A673 (cell line): ENCODE results near the gene BNC2. TPM values are rescaled to one million over a fixed set of nuclear protein-coding genes. Genes with fewer than 3 reads are reported as not detected.

ENCODE experiments used
- BruUV-seq: library from RNA; stranded (reverse); fragments of 400-500 nt; replicated peaks from 2 replicates; lab custom pipeline; 2021; lab: Mats Ljungman, UMichigan
- CTCF ChIA-PET: fragments of 300-600 bp; sonication (Branson Sonifier 250); formaldehyde crosslinking; loops from one replicate; lab custom pipeline; 2022; ENCODE audit warnings: antibody characterized with exemption; lab: Charles Lee
- POLR2A ChIA-PET: fragments of 300-600 bp; sonication (Branson Sonifier 250); formaldehyde crosslinking; loops from one replicate; lab custom pipeline; 2022; ENCODE audit warnings: antibody characterized with exemption; ENCODE audit not compliant: low non-redundant PET; lab: Charles Lee
- DNase-seq: peaks from one replicate; pipeline ENCODE4 v3.0.0-alpha.2; 2015; ENCODE audit warnings: low spot score
- H3K27ac ChIP-seq: fragments of 200-600 bp; sonication (generic); 2 replicates; pipeline ENCODE4 v1.5.1; 2016; ENCODE audit warnings: mixed run types, low read depth, mild to moderate bottlenecking, mixed read lengths, antibody characterized with exemption, low read length; ENCODE audit not compliant: poor library complexity, severe bottlenecking
- H3K27me3 ChIP-seq: fragments of 200-600 bp; sonication (generic); replicated peaks from 2 replicates; pipeline ENCODE4 v1.6.1; 2017; ENCODE audit warnings: mixed run types, low read depth, mild to moderate bottlenecking, mixed read lengths, antibody characterized with exemption, low read length; ENCODE audit not compliant: insufficient read depth, poor library complexity
- H3K36me3 ChIP-seq: fragments of 200-600 bp; sonication (generic); 2 replicates; pipeline ENCODE4 v1.6.1; 2016; ENCODE audit warnings: mixed run types, mild to moderate bottlenecking, mixed read lengths, antibody characterized with exemption, low read length; ENCODE audit not compliant: insufficient read depth, poor library complexity, severe bottlenecking
- H3K4me1 ChIP-seq: fragments of 200-600 bp; sonication (generic); 2 replicates; pipeline ENCODE4 v1.6.1; 2017; ENCODE audit warnings: mixed run types, mild to moderate bottlenecking, mixed read lengths, antibody characterized with exemption, low read length; ENCODE audit not compliant: insufficient read depth, poor library complexity, severe bottlenecking
- H3K4me3 ChIP-seq: fragments of 200-600 bp; sonication (generic); 2 replicates; pipeline ENCODE4 v1.5.1; 2016; ENCODE audit warnings: low read depth, mixed run types, mild to moderate bottlenecking, mixed read lengths, low read length; ENCODE audit not compliant: poor library complexity, severe bottlenecking
- H3K9me3 ChIP-seq: fragments of 200-600 bp; sonication (generic); 2 replicates; pipeline ENCODE4 v1.6.1; 2016; ENCODE audit warnings: mixed run types, low read depth, mild to moderate bottlenecking, mixed read lengths, antibody characterized with exemption, low read length; ENCODE audit not compliant: poor library complexity, severe bottlenecking
- EZH2 ChIP-seq: fragments of 200-600 bp; sonication (generic); IDR thresholded peaks from 2 replicates; pipeline ENCODE4 v1.6.1; 2017; ENCODE audit warnings: borderline replicate concordance, low read depth, mild to moderate bottlenecking, mixed read lengths, antibody characterized with exemption, low read length; ENCODE audit not compliant: poor library complexity, severe bottlenecking
- intact Hi-C: fragments of 100-400 bp; cut with micrococcal nuclease; formaldehyde crosslinking; loops from one replicate; pipeline ENCODE4 v1.10.0; 2022; ENCODE audit not compliant: unreplicated experiment
- total RNA-seq: library from RNA; stranded (reverse); gene quantifications from 2 replicates; pipeline ENCODE4 v1.2.3, GENCODE V29; 2021
- TF ChIP-seq, protein P1 (sequence below): fragments of 300-800, 200-600 bp; sonication (generic); conservative IDR thresholded peaks from 2 replicates; pipeline ENCODE4 v1.5.1; 2017; ENCODE audit warnings: low read depth, mild to moderate bottlenecking, antibody characterized with exemption, low read length, moderate library complexity, mixed read lengths

BNC2 gene
- total RNA-seq, 1 experiment from 2014 or later, result 0.45 TPM

DNA sequence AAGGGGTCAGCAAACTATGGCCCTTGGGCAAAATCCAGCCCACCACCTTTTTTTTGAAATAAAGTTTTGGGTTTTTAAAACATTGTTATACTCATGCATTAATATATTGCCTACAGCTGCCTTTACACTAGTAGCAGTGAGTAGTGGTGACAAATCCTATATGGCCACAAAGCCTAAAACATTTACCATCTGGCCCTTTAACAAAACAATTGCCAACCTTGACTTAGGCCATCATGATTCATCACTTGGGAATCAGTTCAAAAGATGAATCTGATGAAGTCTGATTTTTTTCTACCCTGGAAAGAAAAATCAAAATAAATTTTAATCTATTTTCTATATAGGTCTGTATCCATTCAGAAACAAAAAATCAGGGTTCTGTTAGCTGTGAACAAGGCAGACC is 484.9 kb downstream of the BNC2 start:
- H3K27ac ChIP-seq, result no peak overlapping the region
- no peak for DNase-seq
- CTCF ChIA-PET, result no interaction called here
- no TSS peak for BruUV-seq
- no peaks in the 10 kb centered on the region for H3K27me3 ChIP-seq
- H3K4me3 ChIP-seq, result no peak overlapping the region
- no peaks in the 10 kb centered on the region for H3K36me3 ChIP-seq
- TF ChIP-seq, protein P1, sequence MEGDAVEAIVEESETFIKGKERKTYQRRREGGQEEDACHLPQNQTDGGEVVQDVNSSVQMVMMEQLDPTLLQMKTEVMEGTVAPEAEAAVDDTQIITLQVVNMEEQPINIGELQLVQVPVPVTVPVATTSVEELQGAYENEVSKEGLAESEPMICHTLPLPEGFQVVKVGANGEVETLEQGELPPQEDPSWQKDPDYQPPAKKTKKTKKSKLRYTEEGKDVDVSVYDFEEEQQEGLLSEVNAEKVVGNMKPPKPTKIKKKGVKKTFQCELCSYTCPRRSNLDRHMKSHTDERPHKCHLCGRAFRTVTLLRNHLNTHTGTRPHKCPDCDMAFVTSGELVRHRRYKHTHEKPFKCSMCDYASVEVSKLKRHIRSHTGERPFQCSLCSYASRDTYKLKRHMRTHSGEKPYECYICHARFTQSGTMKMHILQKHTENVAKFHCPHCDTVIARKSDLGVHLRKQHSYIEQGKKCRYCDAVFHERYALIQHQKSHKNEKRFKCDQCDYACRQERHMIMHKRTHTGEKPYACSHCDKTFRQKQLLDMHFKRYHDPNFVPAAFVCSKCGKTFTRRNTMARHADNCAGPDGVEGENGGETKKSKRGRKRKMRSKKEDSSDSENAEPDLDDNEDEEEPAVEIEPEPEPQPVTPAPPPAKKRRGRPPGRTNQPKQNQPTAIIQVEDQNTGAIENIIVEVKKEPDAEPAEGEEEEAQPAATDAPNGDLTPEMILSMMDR, result no peak
- no peak for TF ChIP-seq EZH2
- POLR2A ChIA-PET, result no interaction called here
- intact Hi-C loops, result no loop called here
- H3K9me3 ChIP-seq, result no peaks in the 10 kb centered on the region
- H3K4me1 ChIP-seq, result no peaks in the 10 kb centered on the region

DNA sequence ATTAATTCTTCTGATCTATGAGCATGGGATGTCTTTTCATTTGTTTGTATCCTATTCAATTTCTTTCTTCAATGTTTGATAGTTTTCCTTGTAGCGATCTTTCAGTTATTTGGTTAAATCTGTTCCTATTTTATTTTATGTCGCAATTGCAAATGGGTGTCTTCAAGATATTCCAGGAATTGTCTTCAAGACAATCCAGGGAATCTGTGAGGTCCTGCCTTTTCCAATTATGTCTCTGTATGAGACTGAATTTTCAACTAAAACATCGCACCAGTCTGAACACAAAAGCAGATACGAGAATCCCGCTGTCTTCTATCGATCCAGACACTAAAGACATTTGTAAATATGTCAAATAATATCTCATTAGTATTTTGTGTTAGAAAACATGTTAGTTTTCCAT is 485.5 kb downstream of the BNC2 start:
- TF ChIP-seq, protein P1, result no peak
- TF ChIP-seq EZH2, result no peak
- H3K4me3 ChIP-seq, result no peak overlapping the region
- H3K9me3 ChIP-seq, result no peaks in the 10 kb centered on the region
- ChIA-PET CTCF (no interaction called here), POLR2A (no interaction called here)
- H3K27me3 ChIP-seq, result no peaks in the 10 kb centered on the region
- no TSS peak for BruUV-seq
- H3K36me3 ChIP-seq, result no peaks in the 10 kb centered on the region
- intact Hi-C loops, result no loop called here
- no peak overlapping the region for H3K27ac ChIP-seq
- no peak for DNase-seq
- H3K4me1 ChIP-seq, result no peaks in the 10 kb centered on the region

DNA sequence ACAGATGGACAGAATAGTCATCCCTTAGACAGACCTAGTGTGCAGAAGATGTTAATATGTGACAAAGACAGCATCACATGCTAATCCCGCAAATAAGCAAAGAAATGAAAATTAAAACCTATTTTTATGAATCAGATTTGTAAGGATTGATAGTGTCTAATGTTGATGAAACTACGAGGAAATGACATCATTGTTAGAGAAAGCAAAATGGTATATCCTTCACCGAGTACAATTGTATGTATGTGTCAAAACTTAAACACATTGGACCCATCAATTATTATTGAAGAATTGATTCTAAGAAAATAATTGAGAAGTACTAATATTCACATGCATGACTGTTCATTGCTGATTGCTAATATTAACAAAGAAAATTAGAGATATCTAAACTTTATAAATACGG is 493.2 kb downstream of the BNC2 start:
- CTCF ChIA-PET, result no interaction called here

More for the DNA sequence above, 493.2 kb downstream of the BNC2 start:
- no TSS peak for BruUV-seq
- Histone ChIP-seq H3K4me3 (no peak overlapping the region), H3K9me3 (no peaks in the 10 kb centered on the region), H3K27me3 (no peaks in the 10 kb centered on the region), H3K36me3 (no peaks in the 10 kb centered on the region), H3K4me1 (no peaks in the 10 kb centered on the region), H3K27ac (no peak overlapping the region)
- TF ChIP-seq, protein P1, result no peak
- no peak for TF ChIP-seq EZH2
- intact Hi-C loops, result no loop called here
- POLR2A ChIA-PET, result no interaction called here
- no peak for DNase-seq
